ENCODE results near the gene SENP3.

- TF ChIP-seq EZH2phosphoT487 (IDR thresholded peaks at IDR 0.05; ENCODE audit: insufficient read depth, low read depth) = no peak
- no peak for TF ChIP-seq EZH2 (IDR thresholded peaks at IDR 0.05; ENCODE audit: insufficient read depth, poor library complexity, severe bottlenecking)
These were observed 19.2 kb downstream of the SENP3 start for GRCh38 chr17:7580604-7581575.
